GM12878 (cell line): ENCODE measurements around the gene ECSIT. TPM values are rescaled to one million over a fixed set of nuclear protein-coding genes. Genes with fewer than 3 reads are reported as not detected.
"Not testable (repeated sequence)": the region's sequence is repeated elsewhere in the genome, so short reads cannot be mapped to it uniquely, and the experiment has no call there.

ENCODE experiments used
- ATAC-seq: fragments of 200-7000 bp; cut with Tn5 transposase; 3 replicates; pipeline ENCODE4 v1.9.1; 2020; ENCODE audit warnings: mild to moderate bottlenecking, moderate library complexity
- BruUV-seq: library from RNA; stranded (reverse); fragments of 400-500 nt; replicated peaks from 2 replicates; lab custom pipeline; 2021; lab: Mats Ljungman, UMichigan
- CTCF ChIA-PET: fragments of 300-600 bp; sonication (Branson Sonifier 250); formaldehyde crosslinking; extraction: SDS; loops from one replicate; lab custom pipeline; 2021; ENCODE audit warnings: inconsistent platforms; lab: Yijun Ruan, JAX
- POLR2A ChIA-PET: fragments of 350-600 bp; formaldehyde crosslinking; extraction: SDS; loops from one replicate; lab custom pipeline; 2021; ENCODE audit warnings: inconsistent platforms; lab: Charles Lee
- RAD21 ChIA-PET: fragments of 300-600 bp; sonication (Branson Sonifier 250); formaldehyde crosslinking; loops from one replicate; lab custom pipeline; 2023; ENCODE audit warnings: antibody characterized with exemption; ENCODE audit not compliant: unreplicated experiment; lab: Charles Lee
- SMC1A ChIA-PET: fragments of 300-600 bp; sonication (Branson Sonifier 250); formaldehyde crosslinking; loops from one replicate; lab custom pipeline; 2023; ENCODE audit not compliant: unreplicated experiment, uncharacterized antibody; lab: Charles Lee
- DNase-seq: peaks from one replicate; pipeline ENCODE4 v3.0.0-alpha.2; 2011; ENCODE audit warnings: low read depth, low spot score
- FAIRE-seq: peaks from 3 replicates; lab custom pipeline; 2011; peaks lifted over from hg19 to GRCh38; lab: Jason Lieb, UNC
- H2AFZ ChIP-seq: 2 replicates; pipeline ENCODE4 v1.6.0; 2011; ENCODE audit warnings: low read depth, low read length, control low read depth; ENCODE audit not compliant: control insufficient read depth
- H3K27ac ChIP-seq: 2 replicates; pipeline ENCODE4 v1.5.1; 2011; ENCODE audit warnings: control low read depth; ENCODE audit not compliant: control insufficient read depth, insufficient read depth
- H3K27me3 ChIP-seq, 2 experiments: replicated peaks in 1 of 2; 2 replicates each; pipeline versions ENCODE4 v1.6.0 to v1.6.1; 2011; ENCODE audit warnings: low read length in 1 of 2; ENCODE audit not compliant: control insufficient read depth in 2 of 2, insufficient read depth in 2 of 2
- H3K36me3 ChIP-seq, 2 experiments: 2 replicates each; pipeline ENCODE4 v1.5.1; 2011; ENCODE audit warnings: low read length in 1 of 2; ENCODE audit not compliant: control insufficient read depth in 2 of 2, insufficient read depth in 2 of 2
- H3K4me1 ChIP-seq: 2 replicates; pipeline ENCODE4 v1.6.1; 2011; ENCODE audit warnings: mild to moderate bottlenecking, low read length, moderate library complexity, mixed read lengths; ENCODE audit not compliant: control insufficient read depth, insufficient read depth
- H3K4me2 ChIP-seq: 2 replicates; pipeline ENCODE4 v1.6.0; 2011; ENCODE audit warnings: control low read depth; ENCODE audit not compliant: control insufficient read depth, insufficient read depth
- H3K4me3 ChIP-seq: fragments of 200-600 bp; sonication (generic); 2 replicates; pipeline ENCODE4 v1.5.1; 2016
- H3K79me2 ChIP-seq: 2 replicates; pipeline ENCODE4 v1.6.0; 2011; ENCODE audit warnings: low read length; ENCODE audit not compliant: control insufficient read depth, insufficient read depth
- H3K9ac ChIP-seq: 2 replicates; pipeline ENCODE4 v1.8.0; 2011; ENCODE audit warnings: low read length, control low read depth, mixed read lengths; ENCODE audit not compliant: control insufficient read depth, insufficient read depth
- H3K9me3 ChIP-seq: replicated peaks from 3 replicates; pipeline ENCODE4 v1.5.1; 2011; ENCODE audit warnings: mild to moderate bottlenecking, low read length; ENCODE audit not compliant: control insufficient read depth, insufficient read depth
- H4K20me1 ChIP-seq: 2 replicates; pipeline ENCODE4 v1.6.0; 2011; ENCODE audit not compliant: control insufficient read depth, insufficient read depth
- BACH1 ChIP-seq: fragments of 450-650 bp; IDR thresholded peaks from 2 replicates; pipeline ENCODE4 v1.6.1; 2017; ENCODE audit warnings: mild to moderate bottlenecking, borderline replicate concordance
- BHLHE40 ChIP-seq, 2 experiments: fragments of 450-650 bp in 1 of 2; IDR thresholded peaks; 2 replicates each; pipeline ENCODE4 v1.6.1; 2011 to 2017; ENCODE audit warnings: low read depth in 2 of 2, borderline replicate concordance in 1 of 2, improper control_type of control experiment in 1 of 2, low read length in 1 of 2, mild to moderate bottlenecking in 1 of 2
- EP300 ChIP-seq, 2 experiments: fragments of 150-350 bp in 1 of 2; IDR thresholded peaks; 2 replicates each; pipeline ENCODE4 v1.6.1; 2011 to 2012; ENCODE audit warnings: low read depth in 2 of 2, low read length in 2 of 2, borderline replicate concordance in 1 of 2, improper control_type of control experiment in 1 of 2, inconsistent platforms in 1 of 2; ENCODE audit not compliant: control insufficient read depth in 1 of 2
- GABPA ChIP-seq: IDR thresholded peaks from 2 replicates; pipeline ENCODE4 v1.6.1; 2014; ENCODE audit warnings: antibody characterized with exemption, low read depth, mild to moderate bottlenecking, inconsistent platforms
- LARP7 ChIP-seq: fragments of 450-650 bp; IDR thresholded peaks from 2 replicates; pipeline ENCODE4 v1.6.1; 2017; ENCODE audit warnings: mild to moderate bottlenecking
- MLLT1 ChIP-seq: fragments of 450-650 bp; IDR thresholded peaks from 2 replicates; pipeline ENCODE4 v1.6.1; 2016; ENCODE audit warnings: mild to moderate bottlenecking
- NFIC ChIP-seq: IDR thresholded peaks from 2 replicates; pipeline ENCODE4 v1.6.1; 2012; ENCODE audit warnings: low read depth, mild to moderate bottlenecking, inconsistent platforms, low read length, moderate library complexity
- TCF12 ChIP-seq: IDR thresholded peaks from 2 replicates; pipeline ENCODE4 v1.6.1; 2011; ENCODE audit warnings: low read depth, mild to moderate bottlenecking, low read length
- ZBTB4 ChIP-seq: fragments of 450-650 bp; formaldehyde crosslinking; IDR thresholded peaks from 2 replicates; pipeline ENCODE4 v1.4.0; 2022; ENCODE audit warnings: mild to moderate bottlenecking, moderate library complexity
- WGBS: methylation state at CpG from one replicate; pipeline ENCODE4 v1.1.6; 2016; ENCODE audit warnings: low lambda C conversion rate; ENCODE audit not compliant: insufficient replicate concordance, insufficient coverage; ENCODE audit errors: missing lambda C conversion rate; 5-methylcytosine and 5-hydroxymethylcytosine counted together
- in situ Hi-C: fragments of 300-500 bp; cut with MboI; formaldehyde crosslinking; loops from 9 replicates; pipeline ENCODE4 v1.14.3; 2018; ENCODE audit warnings: mixed read lengths
- intact Hi-C: fragments of 100-400 bp; cut with micrococcal nuclease; formaldehyde crosslinking; loops from one replicate; pipeline ENCODE4 v1.14.2; 2022; ENCODE audit not compliant: unreplicated experiment
- polyA plus RNA-seq, 11 experiments: library from polyadenylated mRNA; depleted of rRNA in 4 of 11; unstranded in 6 of 11; stranded (reverse) in 5 of 11; fragments of >200 nt; fragmentation: Nextera tagmentation in 4 of 11; fragmentation: Illumina TruSeq in 1 of 11; extraction: Ambion mirVana in 4 of 11; extraction: Trizol in 1 of 11; gene quantifications; 1 replicate in 1 of 11; 2 replicates in 10 of 11; pipeline versions ENCODE4 v1.2.1 to v1.2.3, GENCODE V29; 2011 to 2016; ENCODE audit warnings: inconsistent platforms in 2 of 11, missing spikeins in 2 of 11, low read depth in 1 of 11
- total RNA-seq, 4 experiments: library from RNA; depleted of rRNA in 3 of 4; stranded (reverse); fragments of >200 nt in 3 of 4; fragmentation: Illumina TruSeq in 1 of 4; extraction: Trizol in 1 of 4; gene quantifications; 2 replicates each; pipeline versions ENCODE4 v1.2.1 to v1.2.3, GENCODE V29; 2013 to 2021

Gene ECSIT
- total and polyA plus RNA-seq, 10 of the 15 experiments (the other 5 are each of a cell fraction or from before 2014, with no cell fraction given): 1.0 to 59.6 (median 41.3) TPM

GRCh38 chr19:11475343-11475742 is 53.6 kb downstream of the ECSIT start:
- H3K4me1 ChIP-seq, ATAC-seq, FAIRE-seq, H3K9ac ChIP-seq, H3K4me2 ChIP-seq, RAD21 ChIA-PET, intact Hi-C loops, H4K20me1 ChIP-seq, H3K36me3 ChIP-seq, H3K27ac ChIP-seq, DNase-seq, H3K9me3 ChIP-seq, H3K27me3 ChIP-seq, H3K79me2 ChIP-seq, SMC1A ChIA-PET, H2AFZ ChIP-seq, H3K4me3 ChIP-seq, BruUV-seq: not testable (repeated sequence)
- ChIA-PET CTCF (interaction anchor here (1.2 kb wide), 1 partner anchor 94 kb away, joined by 5 read pairs; no protein-coding TSS in a partner anchor), POLR2A (interaction anchor here (0.7 kb wide), 1 partner anchor 512 kb away, joined by 3 read pairs; no protein-coding TSS in a partner anchor)
- in situ Hi-C loops: loop anchor here (10.0 kb wide), 1 partner anchor 181 kb away; the partner anchor contains the start of gene TSPAN16
- 59% methylated on average over 2 of the region's 3 CpGs for WGBS

DNA sequence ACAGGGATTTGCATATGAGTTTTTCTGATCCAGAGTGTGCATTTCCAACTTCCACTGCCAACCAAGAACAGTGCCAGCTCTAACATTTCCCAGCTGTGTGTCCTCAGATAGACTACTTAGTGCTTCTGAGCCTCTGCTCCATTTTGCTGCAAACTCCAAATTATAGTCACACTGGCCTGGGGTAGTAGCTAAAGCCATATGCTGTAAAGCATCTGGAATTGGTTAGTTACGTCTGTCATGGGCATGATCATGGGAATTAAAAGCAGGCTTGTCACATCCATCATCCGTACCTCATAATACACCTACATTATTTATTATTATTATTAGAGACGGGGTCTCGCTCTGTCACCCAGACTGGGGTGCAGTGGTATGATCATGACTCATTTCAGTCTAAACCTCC is 55.2 kb downstream of the ECSIT start:
- no peak overlapping the region for H2AFZ ChIP-seq
- H3K36me3 ChIP-seq: no peaks in the 10 kb centered on the region
- no peak overlapping the region for H3K9ac ChIP-seq
- H3K27me3 ChIP-seq: no peaks in the 10 kb centered on the region; a peak in 1 of 4 replicates
- H3K4me2 ChIP-seq: no peak overlapping the region
- FAIRE-seq: no peak
- WGBS: 2% methylated on average over 4 of the region's 4 CpGs
- DNase-seq: no peak
- SMC1A ChIA-PET: interaction anchor here (1.6 kb wide), 1 partner anchor 9 kb away, joined by 5 read pairs; no protein-coding TSS in a partner anchor
- no peaks in the 10 kb centered on the region for H3K79me2 ChIP-seq
- H3K4me1 ChIP-seq: peaks cover 2% of the 10 kb centered on the region; the same call in 1 of the 2 replicates
- POLR2A ChIA-PET: interaction anchor here (0.6 kb wide), 1 partner anchor 60 kb away, joined by 3 read pairs; no protein-coding TSS in a partner anchor
- no peak overlapping the region for H3K4me3 ChIP-seq
- H3K9me3 ChIP-seq: no peaks in the 10 kb centered on the region
- ATAC-seq: peak; percentile 54; the same call in 2 of the 3 replicates
- H4K20me1 ChIP-seq: no peaks in the 10 kb centered on the region
- no peak overlapping the region for H3K27ac ChIP-seq
- intact Hi-C loops: no loop called here
- RAD21 ChIA-PET: no interaction called here
- TF ChIP-seq BACH1: no peak
- TF ChIP-seq BHLHE40 (IDR thresholded peaks at IDR 0.05; ENCODE audit: borderline replicate concordance in 1 of 2, low read depth in 2 of 2, low read length in 1 of 2): no peak
- no peak for TF ChIP-seq NFIC
- no peak for TF ChIP-seq LARP7
- no peak for TF ChIP-seq MLLT1
- TF ChIP-seq GABPA: no peak
- TF ChIP-seq EP300 (IDR thresholded peaks at IDR 0.05; ENCODE audit: borderline replicate concordance in 1 of 2, control insufficient read depth in 1 of 2, low read depth in 2 of 2, low read length in 2 of 2): no peak
- no peak for TF ChIP-seq ZBTB4 (CRISPR knock-in tag)
- no peak for TF ChIP-seq TCF12
- in situ Hi-C loops: loop anchor here (10.0 kb wide), 1 partner anchor 179 kb away; the partner anchor contains the start of gene TSPAN16
- BruUV-seq: no TSS peak
- CTCF ChIA-PET: interaction anchor here (1.0 to 1.9 kb wide), 2 partner anchors 11 to 93 kb away, joined by 3 to 9 read pairs; no protein-coding TSS in a partner anchor
